ENCODE data around the gene CADPS. TPM values are rescaled to one million over a fixed set of nuclear protein-coding genes. Genes with fewer than 3 reads are reported as not detected.

The CADPS gene
- polyA plus RNA-seq, 3 donors = not detected

DNA sequence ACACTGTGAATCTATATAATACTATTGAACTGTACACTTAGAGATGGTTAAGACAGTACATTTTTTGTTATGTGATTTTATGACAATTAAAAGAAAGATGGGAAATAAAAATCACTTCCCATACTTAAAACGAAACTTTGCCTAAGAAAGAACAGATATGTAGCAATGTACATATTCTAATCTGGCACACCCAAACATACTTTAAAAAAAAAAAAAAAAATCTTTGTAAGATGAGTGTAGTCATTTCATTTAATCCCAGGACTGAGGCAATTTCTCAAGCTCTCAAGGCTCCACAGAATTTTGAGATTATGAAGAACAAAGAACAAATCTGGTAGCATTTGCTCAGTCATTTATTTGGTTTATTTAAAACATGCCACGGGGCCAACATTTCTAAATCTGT, 461.5 kb downstream of the CADPS start:
- peaks cover 0 to 5% (median 1%) of the 10 kb centered on the region in 3 donors for H3K27me3 Mint-ChIP-seq (ENCODE audit: low read depth in 3 of 3)
- TF ChIP-seq, protein P1, sequence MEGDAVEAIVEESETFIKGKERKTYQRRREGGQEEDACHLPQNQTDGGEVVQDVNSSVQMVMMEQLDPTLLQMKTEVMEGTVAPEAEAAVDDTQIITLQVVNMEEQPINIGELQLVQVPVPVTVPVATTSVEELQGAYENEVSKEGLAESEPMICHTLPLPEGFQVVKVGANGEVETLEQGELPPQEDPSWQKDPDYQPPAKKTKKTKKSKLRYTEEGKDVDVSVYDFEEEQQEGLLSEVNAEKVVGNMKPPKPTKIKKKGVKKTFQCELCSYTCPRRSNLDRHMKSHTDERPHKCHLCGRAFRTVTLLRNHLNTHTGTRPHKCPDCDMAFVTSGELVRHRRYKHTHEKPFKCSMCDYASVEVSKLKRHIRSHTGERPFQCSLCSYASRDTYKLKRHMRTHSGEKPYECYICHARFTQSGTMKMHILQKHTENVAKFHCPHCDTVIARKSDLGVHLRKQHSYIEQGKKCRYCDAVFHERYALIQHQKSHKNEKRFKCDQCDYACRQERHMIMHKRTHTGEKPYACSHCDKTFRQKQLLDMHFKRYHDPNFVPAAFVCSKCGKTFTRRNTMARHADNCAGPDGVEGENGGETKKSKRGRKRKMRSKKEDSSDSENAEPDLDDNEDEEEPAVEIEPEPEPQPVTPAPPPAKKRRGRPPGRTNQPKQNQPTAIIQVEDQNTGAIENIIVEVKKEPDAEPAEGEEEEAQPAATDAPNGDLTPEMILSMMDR (IDR thresholded peaks at IDR 0.05) = no peak
- Histone ChIP-seq H2AFZ (ENCODE audit: insufficient read depth, low read depth, low read length, poor library complexity, severe bottlenecking) (no peak overlapping the region), H3K79me2 (ENCODE audit: insufficient read depth, low read length) (no peaks in the 10 kb centered on the region), H3K36me3 (replicated peaks in 1 of 2; ENCODE audit: control insufficient read depth in 1 of 2, insufficient read depth in 2 of 2, low read length in 2 of 2) (no peaks in the 10 kb centered on the region), H4K20me1 (ENCODE audit: insufficient read depth, low read length) (no peaks in the 10 kb centered on the region), H3K9me3 (replicated peaks in 1 of 2; ENCODE audit: control insufficient read depth in 1 of 2, insufficient read depth in 1 of 2, low read length in 2 of 2) (no peaks in the 10 kb centered on the region), H3K4me2 (replicated peaks; ENCODE audit: extremely low read depth, low read length, poor library complexity, severe bottlenecking) (no peak overlapping the region), H3K4me3 (replicated peaks in 1 of 3; ENCODE audit: low read depth in 2 of 3, low read length in 3 of 3) (no peak overlapping the region), H3K9ac (ENCODE audit: insufficient read depth, low read length, poor library complexity, severe bottlenecking) (no peak overlapping the region), H3K27ac (ENCODE audit: low read depth in 1 of 2, low read length in 2 of 2) (no peak overlapping the region), H3K27me3 (ENCODE audit: control insufficient read depth in 2 of 2, insufficient read depth in 2 of 2, low read length in 2 of 2) (no peaks in the 10 kb centered on the region), H3K4me1 (ENCODE audit: control insufficient read depth in 1 of 2, insufficient read depth in 2 of 2, low read length in 2 of 2) (no peaks in the 10 kb centered on the region)
- no peak overlapping the region for H3K27ac Mint-ChIP-seq
- H3K9me3 Mint-ChIP-seq = peaks cover 0 to 5% (median 0%) of the 10 kb centered on the region in 7 donors
- WGBS (ENCODE audit: insufficient coverage) = no CpG with 5 or more reads among the region's 2 CpGs
- intact Hi-C loops (cut with micrococcal nuclease) = no loop called here
- no peak overlapping the region for H3K4me3 Mint-ChIP-seq
- no peak for DNase-seq
- no peaks in the 10 kb centered on the region for H3K4me1 Mint-ChIP-seq
- no peaks in the 10 kb centered on the region for H3K36me3 Mint-ChIP-seq

DNA sequence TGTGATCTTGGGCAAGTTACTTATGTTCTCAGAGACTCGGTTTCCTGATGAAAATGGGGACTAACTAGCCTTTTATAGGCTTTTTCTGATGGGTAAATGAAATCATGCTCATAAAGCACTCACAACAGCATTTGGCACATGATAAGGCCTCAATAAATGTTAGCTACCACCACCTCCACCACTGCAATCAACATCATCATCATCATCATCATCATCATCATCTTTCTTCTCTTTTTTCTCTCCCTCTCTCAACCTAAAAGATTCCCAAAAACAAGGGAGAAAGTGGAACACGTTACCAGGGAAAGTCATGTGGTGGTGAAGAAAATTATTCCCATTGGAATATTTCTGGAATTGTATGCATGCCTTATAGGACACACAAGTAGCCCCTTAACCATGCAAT, 468.3 kb downstream of the CADPS start:
- no CpG with 5 or more reads among the region's 2 CpGs for WGBS (ENCODE audit: insufficient coverage)

More for the DNA sequence above, 468.3 kb downstream of the CADPS start:
- no peak overlapping the region for H3K4me2 ChIP-seq (replicated peaks; ENCODE audit: extremely low read depth, low read length, poor library complexity, severe bottlenecking)
- DNase-seq = no peak
- H3K4me3 ChIP-seq (replicated peaks in 1 of 3; ENCODE audit: low read depth in 2 of 3, low read length in 3 of 3) = no peak overlapping the region
- no peaks in the 10 kb centered on the region for H4K20me1 ChIP-seq (ENCODE audit: insufficient read depth, low read length)
- intact Hi-C loops (cut with micrococcal nuclease) = no loop called here
- H3K4me1 ChIP-seq (ENCODE audit: control insufficient read depth in 1 of 2, insufficient read depth in 2 of 2, low read length in 2 of 2) = no peaks in the 10 kb centered on the region
- TF ChIP-seq, protein P1 (IDR thresholded peaks at IDR 0.05) = no peak
- no peak overlapping the region for H3K4me3 Mint-ChIP-seq
- no peaks in the 10 kb centered on the region for H3K4me1 Mint-ChIP-seq
- no peaks in the 10 kb centered on the region for H3K9me3 ChIP-seq (replicated peaks in 1 of 2; ENCODE audit: control insufficient read depth in 1 of 2, insufficient read depth in 1 of 2, low read length in 2 of 2)
- H3K27me3 ChIP-seq (ENCODE audit: control insufficient read depth in 2 of 2, insufficient read depth in 2 of 2, low read length in 2 of 2) = no peaks in the 10 kb centered on the region
- H2AFZ ChIP-seq (ENCODE audit: insufficient read depth, low read depth, low read length, poor library complexity, severe bottlenecking) = no peak overlapping the region
- no peak overlapping the region for H3K27ac Mint-ChIP-seq
- no peak overlapping the region for H3K27ac ChIP-seq (ENCODE audit: low read depth in 1 of 2, low read length in 2 of 2)
- H3K36me3 Mint-ChIP-seq = no peaks in the 10 kb centered on the region
- no peak overlapping the region for H3K9ac ChIP-seq (ENCODE audit: insufficient read depth, low read length, poor library complexity, severe bottlenecking)
- H3K79me2 ChIP-seq (ENCODE audit: insufficient read depth, low read length) = no peaks in the 10 kb centered on the region
- H3K36me3 ChIP-seq (replicated peaks in 1 of 2; ENCODE audit: control insufficient read depth in 1 of 2, insufficient read depth in 2 of 2, low read length in 2 of 2) = no peaks in the 10 kb centered on the region
- peaks cover 0 to 2% (median 0%) of the 10 kb centered on the region in 7 donors for H3K9me3 Mint-ChIP-seq
- H3K27me3 Mint-ChIP-seq (ENCODE audit: low read depth in 3 of 3) = peaks cover 0 to 2% (median 1%) of the 10 kb centered on the region in 3 donors
